GM18505 (cell line): Measurements from ENCODE around the gene TAGLN2.

Experiments
- ATAC-seq: cut with Tn5 transposase; IDR thresholded peaks from one replicate; pipeline ENCODE4 v1.9.1; 2021; ENCODE audit not compliant: unreplicated experiment
- POLR2A ChIP-seq: IDR thresholded peaks from 4 replicates; pipeline ENCODE4 v1.6.1; 2011; ENCODE audit warnings: borderline replicate concordance; ENCODE audit not compliant: insufficient read depth, insufficient read length; ENCODE audit errors: extremely low read depth

TAGLN2 gene

DNA sequence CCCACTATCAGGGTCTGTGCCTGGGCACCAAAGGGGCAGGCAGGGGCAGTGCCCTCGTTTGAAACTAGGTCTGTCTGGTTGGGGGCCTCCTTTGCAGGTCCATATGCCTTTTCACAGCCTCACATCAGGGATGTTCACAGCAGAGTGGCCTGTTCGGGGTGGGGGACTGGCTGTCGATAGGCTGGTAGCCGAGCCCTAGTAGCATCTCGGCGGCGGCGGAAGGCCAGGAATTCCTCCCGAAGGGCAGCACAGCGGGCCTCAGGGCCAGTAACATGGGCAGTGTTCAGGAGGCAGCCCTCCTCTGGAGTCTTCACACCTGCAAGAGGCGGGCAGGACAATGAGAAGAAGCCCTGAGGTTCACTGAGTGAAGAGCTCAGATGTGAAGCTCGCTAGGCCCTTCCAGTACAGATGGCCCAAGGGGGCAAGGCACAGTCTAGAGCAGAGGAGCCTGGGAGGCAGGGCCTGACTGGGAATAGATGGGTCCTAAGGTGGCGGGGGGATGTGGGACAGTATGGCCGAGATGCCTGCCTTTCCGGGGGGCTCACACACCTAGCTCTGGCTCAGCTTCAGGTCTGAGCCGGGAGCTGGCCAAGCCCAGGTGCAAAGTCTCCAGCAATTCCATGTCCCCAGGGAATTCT, 2.0 kb upstream of the TAGLN2 start:
- ATAC-seq, result no peak
- no peak for TF ChIP-seq POLR2A

DNA sequence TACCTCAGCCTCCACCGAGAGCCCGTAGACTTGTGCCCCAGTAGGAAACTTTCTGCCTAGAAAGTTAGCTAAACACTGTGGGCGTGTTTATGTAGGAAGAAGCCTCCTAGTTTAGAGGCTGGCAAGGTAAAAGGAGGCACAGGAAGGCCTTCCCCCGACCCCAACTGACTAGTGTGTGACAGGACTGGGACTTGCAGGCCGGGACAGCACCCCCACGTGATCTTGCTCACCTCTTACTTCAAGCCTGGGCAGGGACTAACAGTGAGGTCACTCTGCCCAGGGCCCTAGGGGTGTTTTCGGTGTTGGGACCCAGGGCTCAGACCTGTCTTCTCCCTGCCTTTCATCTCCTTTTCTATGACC, 392 bp upstream of the TAGLN2 start:
- peak; percentile 0 for ATAC-seq
- no peak for TF ChIP-seq POLR2A

DNA sequence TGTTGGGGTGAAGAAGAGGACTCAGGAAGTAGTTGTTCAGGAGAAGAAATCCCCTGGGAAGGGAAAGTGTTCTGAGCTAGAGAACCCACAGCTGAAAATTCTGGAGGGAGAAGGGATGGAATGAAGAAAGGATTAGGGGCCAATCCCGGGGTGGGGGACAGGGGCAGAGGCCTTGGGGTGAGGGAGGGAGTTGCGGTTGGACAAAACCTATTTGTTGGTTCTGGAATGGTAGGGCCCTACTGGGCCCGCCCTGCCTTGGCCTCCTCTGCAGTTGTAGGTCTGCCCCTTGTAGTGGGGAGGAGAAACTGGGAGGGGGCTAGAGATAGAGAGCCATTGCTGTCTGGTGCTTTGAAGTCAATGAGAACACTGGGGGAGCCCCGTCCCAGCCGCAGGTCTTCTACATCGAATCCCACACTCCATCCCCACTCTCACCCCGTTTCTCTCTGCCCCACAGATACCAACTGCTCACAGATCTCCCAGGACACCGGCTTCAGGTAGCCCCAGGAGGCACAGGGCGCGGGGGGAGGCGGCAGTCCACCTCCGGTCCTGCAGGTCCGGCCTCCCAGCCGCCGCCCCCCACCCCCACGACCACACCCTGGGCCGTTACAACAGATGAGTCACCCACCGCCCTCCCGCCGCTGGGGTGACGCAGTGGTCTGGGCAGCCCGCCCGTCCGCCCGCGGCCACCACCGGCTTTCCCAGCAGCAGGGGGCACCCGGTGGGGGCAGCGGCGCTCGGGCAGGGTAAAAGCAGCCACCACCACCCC, 1.1 kb downstream of the TAGLN2 start:
- peak; percentile 14 for ATAC-seq
- TF ChIP-seq POLR2A, result no peak

DNA sequence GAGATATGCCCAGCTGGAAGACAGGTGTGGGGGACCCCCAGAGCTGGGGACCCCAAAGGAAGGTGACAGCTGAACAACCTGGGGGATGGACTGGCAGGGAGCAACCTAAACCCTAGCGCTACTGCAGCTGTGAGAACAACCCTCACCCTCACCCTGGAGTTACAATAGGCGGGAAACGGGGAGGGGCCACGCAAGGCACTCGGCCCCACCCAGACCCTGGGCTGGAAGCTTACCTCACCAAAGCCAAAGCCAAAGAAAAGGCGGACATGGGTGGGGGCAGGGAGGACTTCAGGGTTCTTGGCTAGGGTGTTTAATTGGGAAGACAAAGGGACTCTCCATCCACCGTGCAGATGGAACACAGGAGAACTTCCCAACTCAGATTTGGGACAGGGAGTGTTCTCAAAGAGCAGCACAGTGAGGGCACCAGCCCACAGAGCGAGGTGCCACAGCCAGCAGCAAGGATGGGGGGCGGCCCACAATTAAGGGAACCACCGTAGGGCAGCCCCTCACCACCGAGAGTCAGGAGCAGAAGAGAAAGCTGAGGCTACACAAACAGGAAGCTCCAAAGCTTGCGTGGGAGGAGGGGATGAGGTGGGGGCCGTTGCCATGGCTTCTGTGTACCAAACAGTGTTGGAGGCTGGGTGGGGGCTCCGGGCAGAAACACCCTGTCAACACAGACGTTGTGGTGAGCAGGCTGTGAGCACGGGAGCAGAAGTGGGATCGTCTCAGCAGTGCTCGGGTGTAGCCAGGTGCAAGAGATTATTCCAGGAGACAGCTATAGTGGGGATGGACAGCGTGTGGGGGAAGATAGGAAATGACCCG, 1.9 kb downstream of the TAGLN2 start:
- peak; percentile 59 for TF ChIP-seq POLR2A
- ATAC-seq, result peak; percentile 26

DNA sequence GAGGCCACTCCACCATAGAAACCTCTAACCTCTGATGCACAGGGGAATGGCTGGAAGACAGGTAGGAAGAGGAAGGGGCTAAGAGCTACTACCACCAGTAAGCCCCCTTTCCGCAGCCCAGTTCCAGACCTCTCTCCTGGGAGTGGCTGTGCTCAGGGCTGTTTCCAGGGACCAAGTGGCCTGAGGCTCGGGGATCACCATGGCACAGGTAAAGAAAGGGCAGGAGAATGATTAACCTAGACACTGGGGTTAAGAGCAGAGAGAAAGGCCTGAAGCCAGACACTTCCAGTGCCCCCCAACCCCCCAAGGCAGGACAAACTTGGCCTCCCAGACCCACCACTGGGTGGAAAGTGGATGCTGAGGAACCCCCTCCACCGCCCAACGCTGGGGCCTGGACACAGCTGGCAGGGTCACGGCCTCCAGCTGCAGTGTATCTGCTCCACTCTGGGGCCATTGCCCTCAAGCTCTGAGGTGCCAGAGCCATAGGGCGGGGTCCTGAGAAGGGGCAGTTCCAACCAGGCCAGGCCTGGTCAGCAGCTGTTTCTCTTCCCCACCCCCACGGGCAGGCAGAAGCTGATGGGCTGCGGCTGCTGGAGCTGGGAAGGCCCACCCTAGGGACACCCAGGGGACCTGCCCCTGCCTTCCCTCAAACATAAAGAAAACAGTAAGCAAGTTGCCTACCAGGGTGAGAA, 2.6 kb downstream of the TAGLN2 start:
- no peak for TF ChIP-seq POLR2A

DNA sequence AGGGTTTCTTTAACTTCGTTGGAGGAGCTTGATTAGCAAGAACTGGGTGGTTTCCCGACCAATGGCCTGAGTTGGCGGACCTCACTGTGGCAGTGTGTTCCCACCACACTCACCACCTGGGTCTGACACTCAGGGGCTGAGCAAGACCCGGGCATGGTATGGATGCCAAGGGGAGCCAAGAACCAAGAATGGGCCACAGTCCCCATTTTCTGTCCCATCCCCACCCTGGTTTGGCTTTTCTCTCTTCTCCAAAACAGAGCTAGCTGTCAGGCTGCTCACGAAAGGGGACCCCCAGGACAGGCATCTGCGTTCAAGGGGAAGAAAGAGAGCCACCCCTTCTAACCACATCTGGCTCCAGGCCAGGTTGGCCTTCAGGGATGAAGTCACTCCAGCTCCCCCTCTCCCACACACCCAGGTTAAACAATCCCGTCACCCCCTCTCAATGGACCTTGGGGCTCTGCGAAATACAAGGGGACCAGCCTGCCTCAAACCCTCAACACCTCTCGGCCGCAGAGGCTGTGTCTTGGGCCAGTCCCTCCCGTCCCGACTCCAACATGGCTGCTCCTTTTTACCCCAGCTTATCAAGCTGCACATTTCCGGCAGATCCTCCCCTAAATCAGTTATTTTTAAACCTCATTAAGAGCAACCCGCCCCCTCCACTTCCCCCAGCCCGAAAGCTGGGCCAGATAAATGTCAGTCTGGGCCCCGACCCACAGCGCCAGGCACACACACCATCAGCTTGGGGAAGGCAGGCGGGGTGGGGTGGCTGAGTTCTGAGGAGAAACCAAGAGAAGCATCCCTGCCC, 3.4 kb downstream of the TAGLN2 start:
- peak; percentile 47 for TF ChIP-seq POLR2A
- no peak for ATAC-seq

More for the DNA sequence above, 2.6 kb downstream of the TAGLN2 start:
- no peak for ATAC-seq

DNA sequence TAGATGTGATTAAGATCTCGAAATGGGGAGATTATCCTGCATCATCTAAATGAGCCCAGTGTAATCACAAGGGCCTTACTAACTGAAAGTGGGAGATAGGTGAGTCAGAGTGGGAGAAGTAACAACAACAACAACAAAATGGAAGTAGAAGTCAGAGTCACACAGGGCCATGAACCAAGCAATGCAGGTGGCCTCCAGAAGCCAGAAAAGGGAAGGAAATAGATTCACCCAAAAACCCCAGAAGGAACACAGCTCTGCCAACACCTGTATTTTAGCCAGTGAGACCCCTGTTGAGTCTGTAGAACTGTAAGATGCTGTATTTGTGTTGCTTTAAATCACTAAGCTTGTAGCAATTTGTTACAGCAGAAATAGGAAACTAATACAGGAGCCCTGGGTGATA, 4.1 kb downstream of the TAGLN2 start:
- ATAC-seq, result no peak
- TF ChIP-seq POLR2A, result peak; percentile 15

DNA sequence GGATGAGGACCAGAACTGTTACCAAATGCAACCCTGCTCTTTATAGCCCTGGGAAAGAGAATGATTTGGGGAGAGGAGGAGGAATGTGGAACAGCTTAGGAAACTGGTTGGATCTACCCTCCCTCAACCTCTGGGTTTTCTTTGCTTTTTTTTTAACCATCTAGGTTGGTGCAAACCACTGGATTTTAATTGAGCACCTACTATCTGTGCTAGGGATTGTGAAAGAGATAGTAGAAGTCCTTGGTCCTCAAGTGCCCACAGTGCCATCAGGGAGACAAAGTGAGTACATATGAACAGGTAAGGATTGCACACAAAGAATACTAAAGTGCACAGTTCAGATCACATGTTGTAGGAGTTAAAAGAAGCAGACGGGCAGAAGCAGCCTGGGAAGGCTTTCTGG, 4.7 kb downstream of the TAGLN2 start:
- ATAC-seq, result no peak
- TF ChIP-seq POLR2A, result no peak

DNA sequence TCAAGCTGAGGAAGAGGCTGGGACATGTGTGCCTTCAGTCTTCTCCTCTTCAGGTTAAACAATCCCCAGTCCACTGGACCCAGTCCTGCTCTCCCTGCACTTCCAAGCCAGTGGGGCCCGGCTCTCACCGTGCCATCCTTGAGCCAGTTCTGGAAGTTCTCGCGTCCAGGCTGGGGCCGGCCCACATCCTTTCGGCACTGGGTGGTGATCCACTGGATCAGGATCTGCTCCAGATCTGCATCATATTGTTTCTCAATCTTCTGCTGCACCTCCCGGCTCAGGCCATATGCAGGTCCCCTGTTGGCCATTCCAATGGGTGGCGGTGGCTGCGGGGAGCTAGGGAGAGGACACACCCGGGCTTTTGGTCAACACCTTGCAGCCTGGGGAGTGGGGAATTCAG, 5.1 kb downstream of the TAGLN2 start:
- no peak for ATAC-seq
- TF ChIP-seq POLR2A, result no peak

DNA sequence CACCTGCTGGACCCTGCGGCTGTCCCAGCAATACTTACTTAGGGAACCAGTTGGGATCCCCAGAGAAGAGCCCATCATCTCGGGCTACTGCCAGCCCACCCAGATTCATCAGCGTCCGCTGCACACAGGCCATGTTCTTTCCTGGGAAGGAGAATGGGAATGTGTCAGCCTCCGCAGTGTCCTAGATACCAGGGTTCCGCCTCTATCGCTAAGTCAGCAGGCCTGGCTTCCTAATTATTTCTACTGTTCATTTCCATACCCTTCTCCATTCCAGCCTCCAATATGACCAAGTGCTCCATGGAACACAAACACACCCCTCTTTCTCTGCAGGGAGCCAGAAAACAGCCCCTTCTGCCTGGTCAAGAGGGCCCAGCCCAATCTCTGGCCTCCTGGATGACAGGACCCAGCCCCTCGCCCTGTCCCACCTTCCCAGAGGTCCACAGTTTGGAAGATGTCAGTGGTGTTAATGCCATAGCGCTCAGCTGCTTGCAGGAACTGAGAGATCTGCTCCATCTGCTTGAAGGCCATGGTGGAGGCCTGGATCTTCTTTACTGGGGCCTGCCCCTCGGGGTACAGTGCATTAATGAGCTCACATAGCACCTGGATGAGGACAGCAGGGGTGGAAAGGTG, 6.0 kb downstream of the TAGLN2 start:
- TF ChIP-seq POLR2A, result no peak
- no peak for ATAC-seq

DNA sequence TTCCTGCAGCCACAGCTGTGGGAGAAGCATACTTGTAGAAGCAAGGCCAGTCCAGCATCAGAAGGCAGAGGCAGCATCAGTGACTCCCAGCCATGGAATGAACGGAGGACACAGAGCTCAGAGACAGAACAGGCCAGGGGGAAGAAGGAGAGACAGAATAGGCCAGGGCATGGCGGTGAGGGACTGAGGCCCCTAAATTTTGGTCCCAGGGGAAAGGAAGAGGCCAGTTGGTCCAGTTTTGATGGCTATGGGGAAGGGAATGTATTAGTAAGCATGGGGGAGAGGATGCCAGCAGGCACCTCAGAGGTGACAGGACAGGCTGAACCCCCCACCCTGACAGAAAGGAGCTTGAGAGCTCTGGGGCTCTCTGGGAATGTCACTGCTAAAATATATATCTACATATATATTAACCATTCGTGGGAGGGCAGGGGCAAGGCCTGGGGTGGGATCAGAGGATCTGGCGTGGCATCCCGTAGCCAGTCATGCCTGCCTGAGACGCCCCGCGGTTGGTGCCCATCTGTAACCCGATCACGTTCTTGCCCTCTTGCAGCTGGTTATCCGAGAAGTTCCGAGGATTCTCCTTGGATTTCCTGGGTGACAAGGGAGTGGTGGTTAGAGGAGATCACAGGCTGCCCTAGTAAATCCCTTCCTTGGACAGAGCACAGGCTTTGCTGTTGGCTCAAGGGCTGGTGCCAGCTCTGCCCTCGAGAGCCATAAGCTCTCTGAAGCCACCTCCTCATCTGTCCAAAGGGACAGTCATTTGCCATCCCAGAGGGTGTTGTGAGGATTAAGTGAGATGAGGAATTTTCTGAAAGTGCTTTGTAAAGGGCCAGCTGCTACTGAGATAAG, 6.7 kb downstream of the TAGLN2 start:
- TF ChIP-seq POLR2A, result no peak
- ATAC-seq, result no peak
